HG02943 (cell line): ENCODE results near the gene GOLGA8B.
"Not testable (repeated sequence)": the region's sequence is repeated elsewhere in the genome, so short reads cannot be mapped to it uniquely, and the experiment has no call there.

Experiments
- ATAC-seq: cut with Tn5 transposase; IDR thresholded peaks from one replicate; pipeline ENCODE4 v1.9.1; 2021; ENCODE audit warnings: mild to moderate bottlenecking, low read depth, moderate library complexity; ENCODE audit not compliant: unreplicated experiment

The GOLGA8B gene

GRCh38 chr15:34583399-34584329 is at the start of gene GOLGA8B:
TSS of gene GOLGA8B (minus strand) at chr15:34583651. CDS start at chr15:34535912, 47,739 bp downstream.
- peak; percentile 65 for ATAC-seq

- ATAC-seq: not testable (repeated sequence)
These were observed 49.7 kb upstream of the GOLGA8B start for GRCh38 chr15:34633165-34633564.

- no peak for ATAC-seq
These were observed 45.2 kb upstream of the GOLGA8B start for GRCh38 chr15:34628577-34629152.

GRCh38 chr15:34625007-34625406 is 41.6 kb upstream of the GOLGA8B start:
- ATAC-seq: no peak

- ATAC-seq: no peak
These were observed 38.2 kb upstream of the GOLGA8B start for GRCh38 chr15:34621675-34622074.

GRCh38 chr15:34620814-34621213 is 37.4 kb upstream of the GOLGA8B start:
- ATAC-seq: no peak

GRCh38 chr15:34620142-34620541 is 36.7 kb upstream of the GOLGA8B start:
- ATAC-seq: no peak

- ATAC-seq: no peak
These were observed 35.7 kb upstream of the GOLGA8B start for GRCh38 chr15:34619151-34619550.

- no peak for ATAC-seq
These were observed 34.6 kb upstream of the GOLGA8B start for GRCh38 chr15:34618073-34618472.

- no peak for ATAC-seq
These were observed 33.2 kb upstream of the GOLGA8B start for GRCh38 chr15:34616613-34617012.

- ATAC-seq: no peak
These were observed 30.5 kb upstream of the GOLGA8B start for GRCh38 chr15:34613997-34614396.

GRCh38 chr15:34613301-34613700 is 29.9 kb upstream of the GOLGA8B start:
- no peak for ATAC-seq

- ATAC-seq: no peak
These were observed 26.9 kb upstream of the GOLGA8B start for GRCh38 chr15:34610354-34610753.

GRCh38 chr15:34609102-34610057 is 25.9 kb upstream of the GOLGA8B start:
- no peak for ATAC-seq

- no peak for ATAC-seq
These were observed 25.1 kb upstream of the GOLGA8B start for GRCh38 chr15:34608517-34608916.

- ATAC-seq: no peak
These were observed 24.4 kb upstream of the GOLGA8B start for GRCh38 chr15:34607832-34608231.

GRCh38 chr15:34606545-34606944 is 23.1 kb upstream of the GOLGA8B start:
- ATAC-seq: no peak

- no peak for ATAC-seq
These were observed 22.7 kb upstream of the GOLGA8B start for GRCh38 chr15:34606131-34606530.

- ATAC-seq: no peak
These were observed 19.6 kb upstream of the GOLGA8B start for GRCh38 chr15:34603095-34603494.

- ATAC-seq: no peak
These were observed 17.5 kb upstream of the GOLGA8B start for GRCh38 chr15:34600923-34601322.
